ENCODE results near the gene KIF3C. TPM values are rescaled to one million over a fixed set of nuclear protein-coding genes. Genes with fewer than 3 reads are reported as not detected.

Gene KIF3C
- total and polyA plus RNA-seq, 2 of the 4 experiments (the other 2 are of a cell fraction), result 8.3 to 15.4 TPM

GRCh38 chr2:25891672-25892071 lies 90.6 kb downstream of the KIF3C start:
- no peaks in the 10 kb centered on the region for H4K20me1 ChIP-seq (ENCODE audit: insufficient read depth, low read length)
- no peak overlapping the region for H3K4ac ChIP-seq (ENCODE audit: low read depth, low read length)
- peaks cover 2% of the 10 kb centered on the region; the same call in 1 of the 2 replicates for H3K27me3 ChIP-seq (ENCODE audit: control insufficient read depth, insufficient read depth, low read length)
- dilution Hi-C loops (cut with HindIII; ENCODE audit: low sequenced_read_pairs, unreplicated experiment) (no loop called here), intact Hi-C loops (cut with micrococcal nuclease) (no loop called here), in situ Hi-C loops (cut with MboI; ENCODE audit: low sequenced_read_pairs) (no loop called here)
- ATAC-seq (ENCODE audit: low read depth) (no peak), DNase-seq (no peak)
- BruUV-seq (replicated peaks), result no TSS peak
- no peak overlapping the region for H2AFZ ChIP-seq (replicated peaks; ENCODE audit: low read length, poor library complexity)
- H2AK5ac ChIP-seq (ENCODE audit: low read depth, low read length), result no peak overlapping the region
- no peak overlapping the region for H2AK9ac ChIP-seq (replicated peaks; ENCODE audit: low read depth, low read length, poor library complexity)
- H4K8ac ChIP-seq (ENCODE audit: low read depth in 2 of 2, low read length in 2 of 2), result no peak overlapping the region
- no peak overlapping the region for H3K56ac ChIP-seq (ENCODE audit: extremely low read depth, insufficient read depth, low read length)
- H2BK20ac ChIP-seq (ENCODE audit: low read depth, low read length), result no peak overlapping the region
- no peak overlapping the region for H4K91ac ChIP-seq (ENCODE audit: insufficient read depth, low read depth, low read length)
- no peak overlapping the region; the same call in 2 of the 3 replicates for H2BK15ac ChIP-seq (ENCODE audit: low read depth, low read length)
- TF ChIP-seq CEBPB (IDR thresholded peaks at IDR 0.05; ENCODE audit: low read depth, low read length) (no peak), USF2 (IDR thresholded peaks at IDR 0.05; ENCODE audit: low read depth, low read length) (no peak), FOS (IDR thresholded peaks at IDR 0.05; ENCODE audit: low read depth, low read length) (no peak), MAFK (IDR thresholded peaks at IDR 0.05; ENCODE audit: low read depth, low read length) (no peak), POLR2A (IDR thresholded peaks at IDR 0.05; ENCODE audit: low read depth, low read length) (no peak), CHD1 (IDR thresholded peaks at IDR 0.05; ENCODE audit: low read depth, low read length) (no peak), RAD21 (IDR thresholded peaks at IDR 0.05; ENCODE audit: low read length) (no peak), RCOR1 (IDR thresholded peaks at IDR 0.05; ENCODE audit: insufficient replicate concordance, low read length) (no peak), NFE2L2 (IDR thresholded peaks at IDR 0.05; ENCODE audit: low read depth, low read length) (no peak), MXI1 (IDR thresholded peaks at IDR 0.05; ENCODE audit: borderline replicate concordance, low read depth, low read length) (no peak), RFX5 (IDR thresholded peaks at IDR 0.05; ENCODE audit: low read depth, low read length) (no peak)
- no peak overlapping the region for H3K9ac ChIP-seq (ENCODE audit: low read depth, low read length)
- H3K14ac ChIP-seq (replicated peaks; ENCODE audit: low read depth, low read length), result no peak overlapping the region
- no peak overlapping the region for H3K18ac ChIP-seq (ENCODE audit: low read depth, low read length)
- H3K27ac ChIP-seq (ENCODE audit: insufficient read depth, low read length), result no peak overlapping the region
- H3K23ac ChIP-seq (ENCODE audit: low read depth, low read length), result no peak overlapping the region
- no peaks in the 10 kb centered on the region for H3K36me3 ChIP-seq (ENCODE audit: control insufficient read depth, insufficient read depth, low read length)
- H2BK5ac ChIP-seq (ENCODE audit: low read depth, low read length, poor library complexity, severe bottlenecking), result no peak overlapping the region
- no peaks in the 10 kb centered on the region for H3K9me3 ChIP-seq (ENCODE audit: control insufficient read depth, insufficient read depth, low read length)
- no CpG with 5 or more reads among the region's 5 CpGs for WGBS, 2 experiments (ENCODE audit: extremely low coverage in 2 of 2, insufficient read length in 1 of 2)
- H3K4me2 ChIP-seq (ENCODE audit: low read depth, low read length), result no peak overlapping the region
- no peak overlapping the region for H4K5ac ChIP-seq (ENCODE audit: low read depth, low read length)
- no peaks in the 10 kb centered on the region for H3K79me1 ChIP-seq (ENCODE audit: low read depth in 1 of 2, low read length in 2 of 2)
- CTCF ChIA-PET, result no interaction called here
- peaks cover 4% of the 10 kb centered on the region; the same call in 1 of the 2 replicates for H3K9me1 ChIP-seq (ENCODE audit: insufficient read depth, low read length)
- H3K4me1 ChIP-seq (ENCODE audit: control insufficient read depth, insufficient read depth, low read length), result peaks cover 3% of the 10 kb centered on the region; the same call in 1 of the 2 replicates
- no peak overlapping the region for H2BK120ac ChIP-seq (ENCODE audit: low read depth, low read length)
- POLR2A ChIA-PET (ENCODE audit: unreplicated experiment), result no interaction called here
- H3K4me3 ChIP-seq (ENCODE audit: insufficient read depth, low read depth, low read length), result no peak overlapping the region

Data from IMR-90 (cell line).